ENCODE data around the gene GPR176.
A peak's percentile ranks its signal among the peaks of the same experiment; 100 is the strongest.

Gene GPR176

GRCh38 chr15:39787479-39787878, 132.6 kb downstream of the GPR176 start:
- no peak overlapping the region for H3K27ac ChIP-seq
- TF ChIP-seq, protein P1, sequence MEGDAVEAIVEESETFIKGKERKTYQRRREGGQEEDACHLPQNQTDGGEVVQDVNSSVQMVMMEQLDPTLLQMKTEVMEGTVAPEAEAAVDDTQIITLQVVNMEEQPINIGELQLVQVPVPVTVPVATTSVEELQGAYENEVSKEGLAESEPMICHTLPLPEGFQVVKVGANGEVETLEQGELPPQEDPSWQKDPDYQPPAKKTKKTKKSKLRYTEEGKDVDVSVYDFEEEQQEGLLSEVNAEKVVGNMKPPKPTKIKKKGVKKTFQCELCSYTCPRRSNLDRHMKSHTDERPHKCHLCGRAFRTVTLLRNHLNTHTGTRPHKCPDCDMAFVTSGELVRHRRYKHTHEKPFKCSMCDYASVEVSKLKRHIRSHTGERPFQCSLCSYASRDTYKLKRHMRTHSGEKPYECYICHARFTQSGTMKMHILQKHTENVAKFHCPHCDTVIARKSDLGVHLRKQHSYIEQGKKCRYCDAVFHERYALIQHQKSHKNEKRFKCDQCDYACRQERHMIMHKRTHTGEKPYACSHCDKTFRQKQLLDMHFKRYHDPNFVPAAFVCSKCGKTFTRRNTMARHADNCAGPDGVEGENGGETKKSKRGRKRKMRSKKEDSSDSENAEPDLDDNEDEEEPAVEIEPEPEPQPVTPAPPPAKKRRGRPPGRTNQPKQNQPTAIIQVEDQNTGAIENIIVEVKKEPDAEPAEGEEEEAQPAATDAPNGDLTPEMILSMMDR (conservative IDR thresholded peaks at IDR 0.05), result no peak
- TF ChIP-seq ZFX (IDR thresholded peaks at IDR 0.05), result no peak

DNA sequence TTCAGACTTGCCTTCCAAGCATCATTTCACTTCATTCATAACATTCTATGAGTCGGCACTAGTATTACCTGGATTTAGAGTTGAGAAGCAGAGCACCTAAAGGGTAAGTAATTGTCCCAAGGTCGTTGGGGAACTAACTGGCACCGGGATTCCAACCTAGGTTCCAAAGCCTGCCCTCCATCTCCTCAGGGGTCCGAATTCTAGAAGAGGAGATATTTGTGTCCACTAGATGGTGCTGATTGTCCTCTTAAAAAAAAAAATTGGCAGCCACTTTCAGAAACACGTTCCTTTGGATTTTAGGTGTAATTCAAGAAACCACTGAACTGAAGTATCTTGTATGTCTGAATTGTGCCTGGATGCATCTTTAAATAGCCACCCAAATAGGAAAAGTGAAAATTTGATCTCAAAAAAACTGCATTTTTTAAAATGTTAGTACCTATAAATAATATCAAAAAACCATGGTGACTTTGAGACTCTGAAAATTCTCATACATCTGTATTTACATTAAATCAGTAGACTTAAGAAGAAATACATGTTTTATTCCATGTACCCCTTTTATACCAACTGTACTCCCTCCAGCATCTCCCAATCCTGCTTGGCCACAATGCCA, 133.5 kb downstream of the GPR176 start:
- peak overlapping the region; percentile 45; the same call in 1 of the 2 replicates for H3K27ac ChIP-seq
- no peak for TF ChIP-seq ZFX (IDR thresholded peaks at IDR 0.05)
- TF ChIP-seq, protein P1 (conservative IDR thresholded peaks at IDR 0.05), result peak; percentile 82

DNA sequence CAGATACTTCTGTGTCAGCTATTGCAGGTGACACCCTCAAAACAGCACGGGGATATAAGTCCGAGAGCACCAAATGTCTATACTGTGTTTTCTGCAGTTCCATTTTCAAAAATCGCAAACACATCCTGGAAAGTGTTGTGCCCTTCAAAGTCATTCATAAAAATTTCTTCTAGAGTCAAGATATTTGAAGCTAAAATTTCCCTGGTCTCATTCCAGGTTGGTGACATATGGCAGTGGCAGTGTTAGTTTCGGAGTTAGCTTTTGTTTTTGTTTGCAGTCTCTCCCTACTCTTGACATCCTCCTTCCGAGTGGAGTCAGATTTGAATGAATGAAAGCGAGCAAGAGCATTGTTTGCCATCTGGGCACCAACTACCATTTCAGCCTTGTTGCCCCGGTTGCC, 134.2 kb downstream of the GPR176 start:
- TF ChIP-seq, protein P1 (conservative IDR thresholded peaks at IDR 0.05), result no peak
- no peak for TF ChIP-seq ZFX (IDR thresholded peaks at IDR 0.05)

DNA sequence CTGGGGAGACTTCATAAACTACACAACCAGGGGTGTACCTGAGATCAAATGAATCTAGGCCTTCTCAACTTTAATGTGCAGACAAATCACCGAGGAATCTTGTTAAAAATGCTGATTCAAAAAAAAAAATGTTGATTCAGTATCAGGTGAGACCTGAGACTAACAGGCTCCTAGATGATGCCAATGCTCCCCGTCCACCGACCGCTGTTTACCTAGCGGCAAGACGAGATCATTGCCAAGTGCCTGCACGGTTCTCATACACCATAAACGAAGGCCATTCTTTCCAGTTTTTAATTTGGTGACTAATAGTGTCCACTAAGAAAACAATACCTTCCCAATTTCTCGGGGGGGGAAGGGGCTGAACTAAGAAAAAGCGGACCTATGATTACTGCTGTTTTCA, 134.9 kb downstream of the GPR176 start:
- H3K27ac ChIP-seq, result peak overlapping the region; percentile 45; the same call in 1 of the 2 replicates
- TF ChIP-seq, protein P1 (conservative IDR thresholded peaks at IDR 0.05), result no peak
- no peak for TF ChIP-seq ZFX (IDR thresholded peaks at IDR 0.05)

More for the DNA sequence above, 134.2 kb downstream of the GPR176 start:
- H3K27ac ChIP-seq, result peak overlapping the region; percentile 45; the same call in 1 of the 2 replicates

- H3K27ac ChIP-seq, result peak overlapping the region; percentile 45; the same call in 1 of the 2 replicates
- TF ChIP-seq, protein P1 (conservative IDR thresholded peaks at IDR 0.05), result no peak
- TF ChIP-seq ZFX (IDR thresholded peaks at IDR 0.05), result no peak
Observed at GRCh38 chr15:39784638-39785037, 135.4 kb downstream of the GPR176 start.

DNA sequence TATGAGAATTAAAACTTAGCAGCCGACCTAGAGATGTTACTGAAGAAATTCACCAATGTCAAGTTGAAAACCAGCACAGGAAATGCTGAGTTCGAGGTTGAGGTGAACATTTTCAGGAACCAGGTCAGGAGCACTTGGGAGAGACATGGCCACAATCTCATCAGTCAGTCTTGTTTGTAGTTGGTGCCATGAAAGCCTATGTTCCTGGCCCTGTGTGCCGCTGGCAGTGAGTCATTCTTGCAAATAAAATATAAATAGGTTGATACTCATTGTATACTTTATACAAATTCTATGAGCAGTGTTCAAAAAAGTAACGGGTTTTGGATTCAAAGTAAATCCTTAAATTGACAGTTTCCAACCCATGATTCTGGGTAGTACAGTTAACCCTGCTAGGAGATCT, 135.9 kb downstream of the GPR176 start:
- TF ChIP-seq, protein P1 (conservative IDR thresholded peaks at IDR 0.05), result no peak
- TF ChIP-seq ZFX (IDR thresholded peaks at IDR 0.05), result no peak
- peak overlapping the region; percentile 58; the same call in 1 of the 2 replicates for H3K27ac ChIP-seq

- peak overlapping the region; percentile 58 for H3K27ac ChIP-seq
- TF ChIP-seq, protein P1 (conservative IDR thresholded peaks at IDR 0.05), result no peak
- TF ChIP-seq ZFX (IDR thresholded peaks at IDR 0.05), result no peak
Observed at GRCh38 chr15:39783244-39783820, 136.7 kb downstream of the GPR176 start.
